GM20431 (cell line): ENCODE results near the gene LMNA.

Experiments used
- in situ Hi-C: fragments of 300-500 bp; cut with MseI, MboI; formaldehyde crosslinking; loops from one replicate; pipeline ENCODE4 v1.15.0; 2020; ENCODE audit warnings: low sequenced_read_pairs; ENCODE audit not compliant: unreplicated experiment

The LMNA gene

GRCh38 chr1:156134716-156135435 lies 20.4 kb downstream of the LMNA start:
- in situ Hi-C loops = loop anchor here (5.0 kb wide), 1 partner anchor 53 kb away; the partner anchor contains the start of gene MEX3A

- in situ Hi-C loops = no loop called here
Observed at GRCh38 chr1:156135930-156136871, 21.7 kb downstream of the LMNA start.

GRCh38 chr1:156136970-156137483 lies 22.5 kb downstream of the LMNA start:
- in situ Hi-C loops = no loop called here

DNA sequence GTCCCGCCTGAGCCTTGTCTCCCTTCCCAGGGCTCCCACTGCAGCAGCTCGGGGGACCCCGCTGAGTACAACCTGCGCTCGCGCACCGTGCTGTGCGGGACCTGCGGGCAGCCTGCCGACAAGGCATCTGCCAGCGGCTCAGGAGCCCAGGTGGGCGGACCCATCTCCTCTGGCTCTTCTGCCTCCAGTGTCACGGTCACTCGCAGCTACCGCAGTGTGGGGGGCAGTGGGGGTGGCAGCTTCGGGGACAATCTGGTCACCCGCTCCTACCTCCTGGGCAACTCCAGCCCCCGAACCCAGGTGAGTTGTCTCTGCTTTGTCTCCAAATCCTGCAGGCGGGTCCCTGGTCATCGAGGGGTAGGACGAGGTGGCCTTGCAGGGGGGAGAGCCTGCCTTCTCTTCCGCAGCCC lies 24.0 kb downstream of the LMNA start:
- in situ Hi-C loops = no loop called here

- in situ Hi-C loops = loop anchor here (10.0 kb wide), 1 partner anchor 184 kb away; no protein-coding TSS in a partner anchor
Observed at GRCh38 chr1:156140879-156141707, 26.6 kb downstream of the LMNA start.

- in situ Hi-C loops = loop anchor here (10.0 kb wide), 1 partner anchor 181 kb away; no protein-coding TSS in a partner anchor
Observed at GRCh38 chr1:156143765-156144489, 29.4 kb downstream of the LMNA start.

DNA sequence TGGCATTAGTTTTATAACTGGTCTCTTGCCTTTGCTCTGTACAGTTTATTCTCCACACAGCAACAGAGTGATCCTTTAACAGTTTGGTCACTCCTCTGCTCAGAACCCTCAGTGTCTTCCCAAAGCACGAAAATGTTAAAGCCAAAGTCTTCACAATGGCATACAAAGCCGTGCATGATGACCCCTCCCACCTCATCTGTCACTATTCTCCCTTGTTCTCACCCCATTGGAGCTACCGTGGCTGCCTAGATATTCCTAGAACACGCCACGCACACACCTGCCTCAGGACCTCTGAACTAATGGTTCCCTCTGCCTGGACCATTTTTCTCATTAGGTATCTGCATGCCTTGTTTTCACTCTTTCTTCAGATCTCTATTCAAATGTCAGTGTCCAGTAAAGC lies 30.2 kb downstream of the LMNA start:
- in situ Hi-C loops = loop anchor here (10.0 kb wide), 1 partner anchor 180 kb away; no protein-coding TSS in a partner anchor

DNA sequence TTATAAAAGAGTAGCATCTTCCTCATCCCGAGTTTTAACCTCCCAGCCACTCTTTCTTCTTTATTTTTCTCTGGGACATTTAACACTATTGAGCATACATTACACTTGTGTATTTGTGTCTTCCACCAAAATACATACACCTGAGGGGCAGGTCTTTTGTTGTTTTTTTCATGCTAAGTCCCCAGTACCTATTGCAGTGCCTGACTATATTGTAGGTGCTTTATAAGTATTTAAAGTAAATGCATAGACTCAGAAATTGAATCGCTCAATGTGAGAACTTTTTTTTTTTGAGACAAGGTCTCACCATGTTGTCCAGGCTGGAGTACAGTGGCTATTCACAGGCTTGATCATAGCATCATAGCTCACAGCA lies 31.1 kb downstream of the LMNA start:
- in situ Hi-C loops = loop anchor here (10.0 kb wide), 1 partner anchor 179 kb away; no protein-coding TSS in a partner anchor

- in situ Hi-C loops = loop anchor here (10.0 kb wide), 1 partner anchor 179 kb away; no protein-coding TSS in a partner anchor
Observed at GRCh38 chr1:156146020-156146768, 31.7 kb downstream of the LMNA start.

DNA sequence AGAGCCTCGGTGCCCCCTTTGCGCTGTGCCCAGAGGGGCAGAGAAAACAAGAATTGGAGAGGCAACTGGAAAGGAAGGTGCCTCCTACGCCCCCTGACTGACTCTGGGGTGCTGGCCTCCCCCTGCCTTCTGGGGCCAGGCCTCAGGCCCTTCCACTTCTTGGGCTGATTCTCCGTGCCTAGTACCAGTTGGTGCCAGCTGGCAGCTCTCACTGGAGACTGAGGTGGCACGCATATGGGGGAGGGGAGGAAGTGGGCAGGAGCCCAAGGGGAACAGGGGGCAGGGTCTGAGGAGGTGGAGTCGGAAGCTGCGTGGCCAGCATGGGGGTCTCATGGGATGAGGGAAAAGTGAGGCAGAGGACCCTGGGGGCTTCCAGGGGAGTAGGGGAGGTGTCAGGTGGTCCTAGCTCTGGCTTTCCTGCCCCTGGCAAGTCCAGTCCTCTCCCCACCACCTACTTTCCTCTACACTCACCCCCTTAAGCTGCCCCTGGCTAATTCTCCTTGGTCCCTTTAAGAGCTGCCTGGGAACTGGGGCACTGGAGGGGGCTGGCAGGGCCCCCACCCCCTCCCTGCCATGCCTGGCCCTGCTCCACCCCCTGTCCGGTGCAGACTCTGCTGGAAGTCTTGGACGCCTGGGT lies 32.4 kb downstream of the LMNA start:
- in situ Hi-C loops = loop anchor here (10.0 kb wide), 1 partner anchor 178 kb away; no protein-coding TSS in a partner anchor

DNA sequence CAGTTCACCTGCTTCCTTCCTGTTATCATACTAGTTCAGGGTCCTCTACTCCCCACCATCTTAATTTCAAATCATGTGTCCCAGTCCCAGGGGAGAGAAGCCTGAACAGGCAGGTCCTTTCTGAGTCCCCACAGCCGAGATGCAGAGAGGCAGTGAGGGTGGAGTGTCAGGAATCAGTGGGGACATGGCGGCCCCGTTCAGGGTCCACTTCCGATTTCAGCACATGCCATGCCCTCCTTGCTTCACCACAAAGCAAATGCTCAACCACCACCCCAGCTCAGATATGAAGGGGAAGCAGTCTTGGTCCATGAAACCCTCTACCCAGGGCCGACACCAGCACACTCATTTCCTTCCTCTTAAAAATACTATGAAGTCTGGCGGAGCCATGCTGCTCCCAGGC lies 33.7 kb downstream of the LMNA start:
- in situ Hi-C loops = loop anchor here (10.0 kb wide), 1 partner anchor 177 kb away; no protein-coding TSS in a partner anchor

DNA sequence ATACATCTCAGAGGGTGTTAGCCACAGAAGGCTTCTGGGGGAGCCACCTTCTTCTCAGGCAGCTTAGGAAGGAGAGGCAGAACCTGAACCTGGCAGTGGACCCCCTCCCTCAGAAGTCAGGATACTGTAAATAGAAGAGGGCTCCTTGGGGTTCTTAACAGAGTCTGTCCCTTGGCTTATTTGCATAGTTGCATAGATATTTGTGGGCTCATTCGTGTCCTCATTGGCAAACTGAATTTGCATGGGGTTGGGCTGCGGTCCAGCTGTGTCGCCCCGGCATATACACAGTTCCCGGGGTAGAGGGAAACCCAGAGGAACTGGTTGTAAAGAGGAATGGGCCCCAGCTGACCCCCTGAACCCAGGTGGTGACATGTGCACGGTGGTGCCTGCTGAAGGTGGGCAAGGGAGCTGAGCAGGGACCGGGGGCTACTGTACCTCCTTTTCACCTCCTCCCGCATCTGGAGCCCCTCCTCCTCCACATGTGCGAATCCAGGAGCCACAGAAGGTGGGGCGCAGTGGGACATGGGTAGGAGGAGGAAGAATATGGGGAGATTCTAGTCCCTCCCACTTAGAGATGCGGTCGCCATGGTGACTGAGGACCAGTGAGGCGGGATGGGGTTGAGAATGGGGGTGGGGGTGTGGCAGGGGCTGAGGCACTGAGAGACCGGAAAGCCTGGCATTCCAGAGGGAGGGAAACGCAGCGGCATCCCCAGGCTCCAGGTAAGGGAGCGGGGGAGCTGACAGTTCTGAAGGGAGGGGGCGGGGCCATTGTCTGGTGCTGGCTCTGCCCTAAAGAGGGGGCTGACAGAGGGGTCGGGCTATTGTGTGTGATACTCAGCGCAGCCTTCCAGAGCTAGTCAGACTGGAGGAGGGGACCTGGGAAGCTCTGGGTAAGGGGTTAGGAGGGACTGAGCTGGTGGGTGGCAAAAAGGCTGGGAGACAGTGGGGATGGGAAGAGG lies 35.1 kb downstream of the LMNA start:
- in situ Hi-C loops = loop anchor here (10.0 kb wide), 1 partner anchor 175 kb away; no protein-coding TSS in a partner anchor

GRCh38 chr1:156150333-156151011 lies 36.0 kb downstream of the LMNA start:
- in situ Hi-C loops = no loop called here

GRCh38 chr1:156151093-156151688 lies 36.7 kb downstream of the LMNA start:
- in situ Hi-C loops = no loop called here

DNA sequence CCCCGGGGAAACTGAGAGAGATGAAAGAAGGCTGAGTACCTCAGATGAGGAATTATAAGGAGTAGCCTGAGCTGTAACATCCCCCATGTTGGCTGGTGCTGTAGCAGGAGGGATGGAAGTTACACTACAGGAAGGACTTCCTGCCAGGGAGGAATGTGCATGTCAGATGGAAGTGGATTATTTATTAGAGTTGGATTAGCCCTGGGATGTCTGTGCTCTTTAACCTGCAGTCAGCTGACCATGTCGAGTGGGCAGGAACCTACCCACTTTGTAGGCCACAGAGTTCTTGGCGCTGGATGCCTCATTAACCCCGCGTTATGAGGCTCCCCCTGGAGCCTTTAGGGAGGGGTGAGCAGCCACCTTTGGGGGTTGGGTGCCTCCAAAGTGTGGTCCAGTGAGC lies 38.1 kb downstream of the LMNA start:
- in situ Hi-C loops = no loop called here

DNA sequence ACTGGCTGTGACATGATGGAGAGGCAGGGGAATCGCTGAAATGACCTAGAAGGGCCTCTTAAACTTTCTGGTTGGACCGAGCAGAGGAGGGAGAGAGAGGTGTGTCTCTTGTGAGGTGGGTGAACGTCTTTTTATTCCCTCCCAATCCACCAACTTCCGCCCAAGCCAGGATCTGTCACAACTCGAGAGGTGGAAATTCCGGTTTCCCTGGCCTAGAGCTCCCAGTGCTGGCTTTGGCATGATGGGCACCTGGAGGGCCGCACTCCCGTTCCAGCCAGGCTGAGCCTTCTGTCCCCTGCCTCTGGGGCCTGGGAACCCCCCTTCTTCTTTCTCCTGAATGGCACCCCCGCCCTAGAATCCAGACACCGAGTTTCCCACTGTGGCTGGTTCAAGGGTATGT lies 38.9 kb downstream of the LMNA start, which contains the start of gene SEMA4A:
Gene SEMA4A (plus strand): TSS at position 224 of the 400 bp plus-strand sequence. CDS start 994 bp downstream, outside the sequence.
- in situ Hi-C loops = no loop called here
